H1 (cell line): ENCODE results near the gene ARHGAP8. TPM values are rescaled to one million over a fixed set of nuclear protein-coding genes. Genes with fewer than 3 reads are reported as not detected.

ENCODE experiments used
- RAD21 ChIP-seq, 2 experiments: IDR thresholded peaks in 1 of 2; conservative IDR thresholded peaks in 1 of 2; 2 replicates each; pipeline ENCODE4 v1.6.1; 2011; ENCODE audit warnings: low read depth in 2 of 2, low read length in 2 of 2, improper control_type of control experiment in 1 of 2, inconsistent platforms in 1 of 2, mild to moderate bottlenecking in 1 of 2, moderate library complexity in 1 of 2
- RFX5 ChIP-seq: IDR thresholded peaks from 2 replicates; pipeline ENCODE4 v1.6.1; 2011; ENCODE audit warnings: low read depth, low read length, improper control_type of control experiment, borderline replicate concordance
- ZNF274 ChIP-seq: IDR thresholded peaks from 2 replicates; pipeline ENCODE4 v1.7.0; 2012; ENCODE audit warnings: low read length, borderline replicate concordance; ENCODE audit errors: extremely low read depth
- polyA plus RNA-seq, 7 experiments: library from polyadenylated mRNA; depleted of rRNA in 3 of 7; stranded (reverse) in 5 of 7; unstranded in 2 of 7; fragments of >200 nt in 5 of 7; fragments of 200-250 nt in 2 of 7; gene quantifications; 1 replicate in 5 of 7; 2 replicates in 1 of 7; 4 replicates in 1 of 7; pipeline versions ENCODE4 v1.2.1 to v1.2.3, GENCODE V29; 2011 to 2013; ENCODE audit warnings: missing spikeins in 2 of 7, mixed read lengths in 2 of 7
- total RNA-seq: library from RNA; stranded (reverse); fragmentation: NEBNext Ultra II Directional; extraction: Animal tissue kit (Norgen Biotek cat#: 25700); gene quantifications from 2 replicates; pipeline ENCODE4 v1.2.1, GENCODE V29; 2021

Gene ARHGAP8
- total and polyA plus RNA-seq, 2 of the 8 experiments (the other 6 are each of a cell fraction or from before 2014, with no cell fraction given): 35.6 to 47.7 TPM

- TF ChIP-seq RAD21 (IDR thresholded peaks at IDR 0.05 in 1 of 2, conservative IDR thresholded peaks at IDR 0.05 in 1 of 2; ENCODE audit: low read depth in 2 of 2, low read length in 2 of 2) (no peak), ZNF274 (no peak), RFX5 (no peak)
- TF ChIP-seq, all 59 proteins: peak for 0
These were observed 96.5 kb downstream of the ARHGAP8 start (continued) for GRCh38 chr22:44848791-44849420.
